Left renal pelvis (tissue), 4 donors: Measurements from ENCODE around the gene CRYZL1. TPM values are rescaled to one million over a fixed set of nuclear protein-coding genes. Genes with fewer than 3 reads are reported as not detected.
A peak's percentile ranks its signal among the peaks of the same experiment; 100 is the strongest.

ENCODE experiments used
- DNase-seq, 4 donors: peaks; one replicate each; pipeline ENCODE4 v3.0.0-alpha.2; 2013; ENCODE audit warnings: low read depth in 4 of 4, low spot score in 3 of 4
- polyA plus RNA-seq, 4 donors: library from polyadenylated mRNA; unstranded; fragments of 120-200 nt; gene quantifications; one replicate each; pipeline ENCODE4 v1.2.1, GENCODE V29; 2013; ENCODE audit not compliant: insufficient read length in 4 of 4

CRYZL1 gene
- polyA plus RNA-seq, 4 donors, result 61.0 to 70.8 (median 68.3) TPM

- DNase-seq, result no peak
These were observed 20.5 kb upstream of the CRYZL1 start for GRCh38 chr21:33662046-33662445.

- no peak for DNase-seq
These were observed 19.6 kb upstream of the CRYZL1 start for GRCh38 chr21:33661146-33661545.

- no peak for DNase-seq
These were observed 18.9 kb upstream of the CRYZL1 start for GRCh38 chr21:33660406-33660805.

GRCh38 chr21:33659568-33659949 lies 18.0 kb upstream of the CRYZL1 start:
- DNase-seq, result no peak

- no peak for DNase-seq
These were observed 17.5 kb upstream of the CRYZL1 start for GRCh38 chr21:33658919-33659567.

GRCh38 chr21:33657124-33657820 lies 15.7 kb upstream of the CRYZL1 start:
- DNase-seq, result no peak

GRCh38 chr21:33655588-33656221 lies 14.2 kb upstream of the CRYZL1 start:
- no peak for DNase-seq

GRCh38 chr21:33654412-33654811 lies 12.9 kb upstream of the CRYZL1 start:
- no peak for DNase-seq

GRCh38 chr21:33651965-33652680 lies 10.6 kb upstream of the CRYZL1 start:
- DNase-seq, result no peak

GRCh38 chr21:33650929-33651509 lies 9.5 kb upstream of the CRYZL1 start:
- DNase-seq, result no peak

- DNase-seq, result no peak
These were observed 8.7 kb upstream of the CRYZL1 start for GRCh38 chr21:33650230-33650629.

- no peak for DNase-seq
These were observed 7.0 kb upstream of the CRYZL1 start for GRCh38 chr21:33648555-33648954.

- no peak for DNase-seq
These were observed 6.0 kb upstream of the CRYZL1 start for GRCh38 chr21:33647587-33647986.

GRCh38 chr21:33645730-33646129 lies 4.2 kb upstream of the CRYZL1 start:
- DNase-seq, result no peak

GRCh38 chr21:33644383-33645074 lies 3.0 kb upstream of the CRYZL1 start:
- DNase-seq, result no peak

- DNase-seq, result no peak
These were observed 2.2 kb upstream of the CRYZL1 start for GRCh38 chr21:33643658-33644311.

GRCh38 chr21:33642896-33643657 lies 1.5 kb upstream of the CRYZL1 start:
- DNase-seq, result no peak

- peak; percentile 99 to 100 (median 100) for DNase-seq
These were observed 720 bp upstream of the CRYZL1 start, which contains the start of gene ITSN1 for GRCh38 chr21:33642027-33642895. Gene ITSN1 (plus strand): TSS chr21:33642501. CDS start chr21:33718829, 76,328 bp downstream.
